Loucy (cell line): ENCODE measurements around the gene EIF3L.

ENCODE experiments used
- EZH2phosphoT487 ChIP-seq: fragments of 200-600 bp; IDR thresholded peaks from 2 replicates; pipeline ENCODE4 v1.6.1; 2018; ENCODE audit warnings: antibody characterized with exemption, mild to moderate bottlenecking, moderate library complexity, borderline replicate concordance
- TF ChIP-seq, protein P1 (sequence below): fragments of 200-600 bp; sonication (generic); conservative IDR thresholded peaks from 2 replicates; pipeline ENCODE4 v1.5.1; 2014; ENCODE audit warnings: mild to moderate bottlenecking, antibody characterized with exemption, low read length

DNA sequence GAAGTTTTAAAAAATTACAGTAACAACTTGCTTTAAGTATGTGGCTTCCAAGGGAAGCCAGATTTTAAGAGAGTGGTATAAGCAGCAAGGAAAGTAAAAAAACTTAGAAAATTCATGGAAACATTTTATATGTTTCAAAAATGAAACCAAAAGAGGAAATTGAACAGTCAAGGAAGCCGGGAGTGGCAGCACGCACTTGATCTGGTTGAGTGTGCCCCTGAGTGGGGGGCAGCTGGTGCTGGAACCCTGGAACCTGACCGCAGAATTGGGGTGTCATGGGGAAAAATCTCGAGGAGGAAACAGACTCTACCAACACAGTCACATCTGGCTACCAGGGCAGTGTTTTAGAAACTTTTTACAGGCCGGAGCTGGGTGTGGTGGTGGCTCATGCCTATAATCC, 70.9 kb downstream of the EIF3L start:
- TF ChIP-seq, protein P1, sequence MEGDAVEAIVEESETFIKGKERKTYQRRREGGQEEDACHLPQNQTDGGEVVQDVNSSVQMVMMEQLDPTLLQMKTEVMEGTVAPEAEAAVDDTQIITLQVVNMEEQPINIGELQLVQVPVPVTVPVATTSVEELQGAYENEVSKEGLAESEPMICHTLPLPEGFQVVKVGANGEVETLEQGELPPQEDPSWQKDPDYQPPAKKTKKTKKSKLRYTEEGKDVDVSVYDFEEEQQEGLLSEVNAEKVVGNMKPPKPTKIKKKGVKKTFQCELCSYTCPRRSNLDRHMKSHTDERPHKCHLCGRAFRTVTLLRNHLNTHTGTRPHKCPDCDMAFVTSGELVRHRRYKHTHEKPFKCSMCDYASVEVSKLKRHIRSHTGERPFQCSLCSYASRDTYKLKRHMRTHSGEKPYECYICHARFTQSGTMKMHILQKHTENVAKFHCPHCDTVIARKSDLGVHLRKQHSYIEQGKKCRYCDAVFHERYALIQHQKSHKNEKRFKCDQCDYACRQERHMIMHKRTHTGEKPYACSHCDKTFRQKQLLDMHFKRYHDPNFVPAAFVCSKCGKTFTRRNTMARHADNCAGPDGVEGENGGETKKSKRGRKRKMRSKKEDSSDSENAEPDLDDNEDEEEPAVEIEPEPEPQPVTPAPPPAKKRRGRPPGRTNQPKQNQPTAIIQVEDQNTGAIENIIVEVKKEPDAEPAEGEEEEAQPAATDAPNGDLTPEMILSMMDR = no peak
- no peak for TF ChIP-seq EZH2phosphoT487
